ENCODE measurements around the gene TMEM239.
"Not testable (repeated sequence)": the region's sequence is repeated elsewhere in the genome, so short reads cannot be mapped to it uniquely, and the experiment has no call there.

TMEM239 gene

DNA sequence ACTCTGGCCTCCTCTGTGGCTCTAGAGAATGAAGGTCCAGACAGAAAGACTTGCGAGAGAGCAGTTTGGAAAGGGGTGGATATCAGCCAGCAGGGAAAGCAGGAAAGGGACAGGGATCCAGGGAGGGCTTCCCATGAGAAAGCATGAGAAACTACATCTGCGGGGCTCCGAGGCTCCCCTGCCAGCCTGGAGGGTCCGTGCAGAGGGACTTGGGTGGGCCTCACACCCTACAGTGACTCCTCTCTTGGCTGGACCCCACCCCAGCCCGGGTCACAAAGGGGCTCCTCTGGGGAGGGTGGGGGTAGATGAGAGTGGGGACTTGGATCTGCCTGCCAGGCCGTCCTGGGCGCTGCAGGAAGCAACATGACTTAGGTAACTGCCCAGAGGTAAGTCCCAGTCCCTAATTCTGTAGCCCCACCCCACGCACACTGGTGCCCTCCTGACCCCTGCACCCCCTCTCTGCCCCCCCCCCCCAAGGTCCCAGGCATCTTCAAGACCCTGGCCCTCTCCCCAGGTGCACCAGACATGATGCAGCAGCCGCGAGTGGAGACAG, at the start of gene TMEM239:
Gene TMEM239 (plus strand): TSS at position 335 of the 553 bp plus-strand sequence. CDS start 191 bp downstream, at position 526.
- no peak for DNase-seq (ENCODE audit: low read depth)

- DNase-seq (ENCODE audit: low read depth) = peak; percentile 44
Observed at GRCh38 chr20:2767768-2768631, 48.2 kb upstream of the TMEM239 start.

GRCh38 chr20:2768632-2769015, 47.5 kb upstream of the TMEM239 start:
- DNase-seq (ENCODE audit: low read depth) = no peak

GRCh38 chr20:2770091-2770490, 46.1 kb upstream of the TMEM239 start:
- not testable (repeated sequence) for DNase-seq (ENCODE audit: low read depth)

- DNase-seq (ENCODE audit: low read depth) = no peak
Observed at GRCh38 chr20:2771631-2772080, 44.5 kb upstream of the TMEM239 start.

GRCh38 chr20:2773812-2774211, 42.4 kb upstream of the TMEM239 start:
- no peak for DNase-seq (ENCODE audit: low read depth)

- DNase-seq (ENCODE audit: low read depth) = no peak
Observed at GRCh38 chr20:2775139-2775538, 41.0 kb upstream of the TMEM239 start.

DNA sequence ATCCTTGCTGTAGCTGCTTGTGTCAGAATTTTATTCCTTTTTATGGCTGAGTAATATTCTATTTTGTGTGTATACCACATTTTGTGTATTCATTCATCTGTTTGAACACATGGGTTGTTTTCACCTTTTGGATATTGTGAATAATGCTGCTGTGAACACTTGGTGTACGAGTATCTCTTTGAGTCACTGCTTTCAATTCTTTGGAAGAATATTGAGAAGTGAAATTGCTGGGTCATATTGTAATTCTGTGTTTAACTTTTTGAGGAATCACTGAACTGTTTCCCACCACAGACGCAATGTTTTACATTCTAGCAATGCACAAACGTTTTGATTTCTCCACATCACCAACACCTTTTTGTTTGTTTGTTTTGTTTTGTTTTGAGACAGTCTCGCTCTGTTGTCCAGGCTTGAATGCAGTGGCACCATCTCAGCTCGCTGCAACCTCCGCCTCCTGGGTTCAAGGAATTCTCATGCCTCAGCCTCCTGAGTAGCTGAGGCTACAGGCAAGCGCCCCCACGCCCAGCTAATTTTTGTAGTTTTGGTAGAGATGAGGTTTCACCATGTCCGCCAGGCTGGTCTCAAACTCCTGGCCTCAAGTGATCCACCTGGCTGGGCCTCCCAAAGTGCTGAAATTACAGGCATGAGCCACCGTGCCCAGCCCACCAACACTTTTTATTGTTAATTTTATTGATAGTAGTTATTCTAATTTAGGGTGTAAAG, 37.4 kb upstream of the TMEM239 start:
- no peak for DNase-seq (ENCODE audit: low read depth)

DNA sequence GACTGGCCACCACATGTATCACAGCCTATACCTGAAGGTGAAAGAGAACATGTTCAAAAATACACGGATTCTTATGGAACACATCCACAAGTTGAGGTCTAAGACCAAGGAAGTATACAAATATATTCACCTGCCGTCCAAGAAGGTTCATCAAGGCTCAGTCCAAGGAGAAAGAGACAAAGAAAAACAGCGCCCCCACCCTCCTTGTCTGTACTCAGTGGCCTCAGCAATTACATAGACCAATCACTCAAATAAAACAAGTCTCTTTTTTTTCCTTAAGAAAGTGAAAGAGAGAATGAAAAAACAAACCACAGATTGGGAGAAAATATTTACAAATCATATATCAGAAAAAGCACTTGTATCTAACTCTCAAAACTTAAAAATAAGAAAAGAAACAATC, 35.2 kb upstream of the TMEM239 start:
- no peak for DNase-seq (ENCODE audit: low read depth)

DNA sequence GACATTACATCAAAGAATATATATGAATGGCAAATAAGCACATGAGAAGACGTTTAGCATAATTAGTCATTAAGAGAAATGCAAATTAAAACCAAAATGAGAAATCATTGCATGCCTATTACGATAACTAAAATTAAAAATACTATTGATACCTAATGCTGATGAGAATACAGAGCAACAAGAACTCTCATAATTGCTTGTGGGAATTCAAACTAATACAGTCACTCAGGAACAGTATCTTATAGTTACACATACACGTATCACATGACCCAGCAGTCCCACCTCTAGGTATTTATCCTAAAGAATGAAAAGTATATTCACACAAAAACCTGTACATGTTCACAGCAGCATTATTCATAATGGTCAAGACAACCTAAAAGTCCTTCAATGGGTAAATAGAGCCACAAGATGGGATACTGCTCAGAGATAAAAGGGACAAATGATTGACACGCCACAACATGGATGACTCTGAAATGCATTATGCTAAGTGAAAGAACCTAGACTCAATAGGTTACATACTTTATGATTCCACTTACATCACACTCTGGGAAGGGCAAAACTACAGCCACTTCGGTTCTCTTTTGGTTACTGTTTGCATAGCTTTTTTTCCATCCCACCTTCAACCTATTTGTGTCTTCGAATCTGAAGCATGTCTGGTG, 32.1 kb upstream of the TMEM239 start:
- DNase-seq (ENCODE audit: low read depth) = no peak

GRCh38 chr20:2793471-2793870, 22.7 kb upstream of the TMEM239 start:
- no peak for DNase-seq (ENCODE audit: low read depth)

- DNase-seq (ENCODE audit: low read depth) = no peak
Observed at GRCh38 chr20:2794202-2794748, 21.9 kb upstream of the TMEM239 start.

DNA sequence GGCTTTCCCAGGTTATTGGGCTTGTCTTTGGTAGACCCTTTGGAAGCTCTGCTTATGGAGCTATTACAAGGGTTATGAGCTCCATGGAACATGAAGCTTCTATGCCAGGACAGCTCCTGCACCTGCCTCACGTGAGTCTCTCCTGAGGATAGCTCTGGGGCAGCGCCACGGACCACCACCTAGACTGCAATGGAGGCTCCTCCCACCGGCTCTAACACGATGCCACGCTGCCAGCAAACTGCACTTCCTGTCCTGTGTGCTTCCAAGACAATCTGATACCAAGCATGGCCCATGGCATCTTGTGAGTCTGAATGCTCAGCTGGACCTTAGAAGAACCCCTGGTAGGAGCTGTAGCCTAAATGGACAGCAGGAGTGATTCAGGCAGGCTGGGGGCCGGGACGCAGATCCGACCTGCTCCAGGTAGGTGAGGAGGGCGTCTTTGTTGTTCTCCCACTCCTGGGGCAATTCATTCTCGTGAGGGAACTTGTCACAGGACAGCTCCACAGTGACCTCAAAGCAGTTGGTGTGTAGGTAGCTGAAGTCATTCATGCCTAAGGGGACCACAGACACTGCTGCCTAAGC, 21.2 kb upstream of the TMEM239 start:
- no peak for DNase-seq (ENCODE audit: low read depth)

DNA sequence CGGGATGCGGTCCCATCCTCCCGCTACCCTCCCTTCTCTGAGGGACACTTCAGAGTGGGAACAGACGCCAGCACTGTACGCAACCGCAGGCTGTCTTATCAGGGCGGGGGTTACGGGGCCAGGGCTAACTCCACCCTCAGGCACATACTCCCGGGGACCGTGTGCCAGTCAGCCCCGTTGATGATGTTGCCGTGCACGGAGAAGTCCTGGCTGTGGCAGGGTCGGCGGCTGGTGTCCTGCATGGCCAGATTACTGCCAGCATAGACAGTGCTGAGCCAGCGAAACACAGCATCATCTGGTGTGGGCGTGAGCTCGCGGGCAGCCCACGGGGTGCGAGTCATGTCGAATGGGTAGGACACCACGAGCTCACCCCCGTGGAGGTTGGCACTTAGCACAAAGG, 20.7 kb upstream of the TMEM239 start:
- no peak for DNase-seq (ENCODE audit: low read depth)

GRCh38 chr20:2796011-2796660, 20.0 kb upstream of the TMEM239 start:
- no peak for DNase-seq (ENCODE audit: low read depth)

- DNase-seq (ENCODE audit: low read depth) = no peak
Observed at GRCh38 chr20:2797136-2797983, 18.8 kb upstream of the TMEM239 start.

- DNase-seq (ENCODE audit: low read depth) = no peak
Observed at GRCh38 chr20:2798095-2798805, 17.9 kb upstream of the TMEM239 start.

DNA sequence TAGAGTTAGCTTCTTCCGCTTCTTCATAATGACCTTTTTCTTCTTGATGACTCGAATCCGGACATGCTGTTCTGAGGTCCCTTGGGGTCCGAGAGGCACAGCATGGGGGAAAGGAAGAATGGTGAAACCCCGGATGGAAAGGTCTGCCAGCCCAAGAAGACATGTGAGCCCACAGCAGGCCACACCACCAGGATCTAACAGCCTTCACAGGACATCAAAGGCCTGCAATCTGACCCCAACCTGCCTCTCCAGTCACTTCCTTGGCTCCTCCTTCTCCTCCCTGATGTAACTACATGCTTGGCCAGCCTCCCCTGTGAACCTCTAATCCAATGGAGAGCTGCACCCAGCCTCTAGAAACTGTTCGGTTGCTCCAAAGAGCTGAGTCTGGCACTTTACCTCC, 17.4 kb upstream of the TMEM239 start:
- no peak for DNase-seq (ENCODE audit: low read depth)

- DNase-seq (ENCODE audit: low read depth) = no peak
Observed at GRCh38 chr20:2799271-2799670, 16.9 kb upstream of the TMEM239 start.

Measured in stromal cell of bone marrow (primary cell).